Colonic mucosa (tissue), 4 donors: ENCODE results near the gene APOL3. TPM values are rescaled to one million over a fixed set of nuclear protein-coding genes. Genes with fewer than 3 reads are reported as not detected.
A peak's percentile ranks its signal among the peaks of the same experiment; 100 is the strongest.
"Not testable (repeated sequence)": the region's sequence is repeated elsewhere in the genome, so short reads cannot be mapped to it uniquely, and the experiment has no call there.

Source experiments
- DNase-seq: peaks from one replicate; pipeline ENCODE4 v3.0.0-alpha.2; 2020
- H3K27ac ChIP-seq: fragments of 200-600 bp; one replicate; pipeline ENCODE4 v1.8.0; 2021
- H3K27me3 ChIP-seq: fragments of 200-600 bp; one replicate; pipeline ENCODE4 v1.8.0; 2021
- H3K36me3 ChIP-seq: fragments of 200-600 bp; one replicate; pipeline ENCODE4 v1.8.0; 2021
- H3K4me1 ChIP-seq: fragments of 200-600 bp; one replicate; pipeline ENCODE4 v1.8.0; 2021; ENCODE audit warnings: mild to moderate bottlenecking
- H3K4me3 ChIP-seq: fragments of 200-600 bp; one replicate; pipeline ENCODE4 v1.8.0; 2021
- H3K9ac ChIP-seq, 2 donors: one replicate each; pipeline ENCODE4 v1.7.0; 2013; ENCODE audit warnings: control low read depth in 2 of 2, low read depth in 2 of 2, low read length in 2 of 2
- H3K9me3 ChIP-seq: fragments of 200-600 bp; one replicate; pipeline ENCODE4 v1.8.0; 2021
- intact Hi-C: fragments of 100-400 bp; cut with DNase I; formaldehyde crosslinking; loops from one replicate; pipeline ENCODE4 v1.14.1; 2022
- total RNA-seq, 2 donors: library from RNA; stranded (reverse); fragmentation: NEBNext Ultra II Directional in 1 of 2; extraction: Animal tissue kit (Norgen Biotek cat#: 25700) in 1 of 2; gene quantifications; one replicate each; pipeline ENCODE4 v1.2.1, GENCODE V29; 2021
- TF ChIP-seq, protein P1 (sequence below): fragments of 200-600 bp; IDR thresholded peaks from one replicate; pipeline ENCODE4 v1.8.0; 2022; ENCODE audit warnings: antibody characterized with exemption, mild to moderate bottlenecking
- donor health status: healthy.
- donor health status: DM: no; HTN: no; CAD: no.
- donor health status: DM: no; HTN: no; CAD: no.

Gene APOL3
- total RNA-seq, 2 donors from 2014 or later, result 5.9 to 9.6 TPM

DNA sequence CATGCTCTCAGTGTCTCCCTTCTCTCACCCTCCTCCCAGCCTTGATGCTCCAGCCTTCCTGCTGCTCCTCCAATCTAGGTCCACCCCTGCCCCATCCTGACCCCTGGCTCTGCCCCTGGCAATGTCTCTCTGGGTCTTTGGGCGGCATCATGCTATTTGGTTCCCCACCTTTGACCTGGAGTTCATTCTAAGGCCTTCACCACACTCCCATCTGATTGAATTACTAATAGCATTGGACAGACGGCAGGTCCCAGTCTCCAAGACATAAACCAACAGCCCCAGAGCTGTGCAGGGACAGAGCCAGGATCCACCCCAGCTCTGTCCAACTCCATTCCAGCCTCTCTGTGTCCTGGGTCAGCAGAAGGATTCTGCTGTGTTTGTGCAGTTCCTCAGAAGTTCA is 33.8 kb upstream of the APOL3 start:
- intact Hi-C loops, result loop anchor here (2.0 to 10.0 kb wide), 2 partner anchors 82 to 290 kb away; partner anchors contain the start of gene TXN2
- no peaks in the 10 kb centered on the region for H3K9me3 ChIP-seq

DNA sequence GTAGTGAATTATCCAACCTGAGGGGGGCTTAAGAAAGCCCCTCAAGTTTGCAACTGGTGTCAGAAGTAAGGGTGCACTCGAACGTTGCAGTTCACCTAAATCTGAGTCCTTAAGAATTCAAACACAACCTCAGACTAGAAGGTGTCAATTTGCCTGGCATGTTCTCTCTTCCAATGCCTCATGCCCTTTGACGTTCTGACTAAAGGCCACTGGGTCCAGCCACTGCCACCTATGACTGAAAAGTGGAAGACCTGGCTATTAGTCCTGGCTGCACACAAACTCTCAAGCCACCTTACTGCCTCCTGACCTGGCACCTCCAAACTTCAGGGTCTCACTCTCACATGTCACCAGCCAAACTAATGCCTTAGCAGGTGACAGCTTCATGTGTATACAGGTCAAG is 33.0 kb upstream of the APOL3 start:
- intact Hi-C loops, result loop anchor here (10.0 kb wide), 1 partner anchor 291 kb away; the partner anchor contains the start of gene TXN2
- no peak overlapping the region for H3K4me3 ChIP-seq
- TF ChIP-seq, protein P1, sequence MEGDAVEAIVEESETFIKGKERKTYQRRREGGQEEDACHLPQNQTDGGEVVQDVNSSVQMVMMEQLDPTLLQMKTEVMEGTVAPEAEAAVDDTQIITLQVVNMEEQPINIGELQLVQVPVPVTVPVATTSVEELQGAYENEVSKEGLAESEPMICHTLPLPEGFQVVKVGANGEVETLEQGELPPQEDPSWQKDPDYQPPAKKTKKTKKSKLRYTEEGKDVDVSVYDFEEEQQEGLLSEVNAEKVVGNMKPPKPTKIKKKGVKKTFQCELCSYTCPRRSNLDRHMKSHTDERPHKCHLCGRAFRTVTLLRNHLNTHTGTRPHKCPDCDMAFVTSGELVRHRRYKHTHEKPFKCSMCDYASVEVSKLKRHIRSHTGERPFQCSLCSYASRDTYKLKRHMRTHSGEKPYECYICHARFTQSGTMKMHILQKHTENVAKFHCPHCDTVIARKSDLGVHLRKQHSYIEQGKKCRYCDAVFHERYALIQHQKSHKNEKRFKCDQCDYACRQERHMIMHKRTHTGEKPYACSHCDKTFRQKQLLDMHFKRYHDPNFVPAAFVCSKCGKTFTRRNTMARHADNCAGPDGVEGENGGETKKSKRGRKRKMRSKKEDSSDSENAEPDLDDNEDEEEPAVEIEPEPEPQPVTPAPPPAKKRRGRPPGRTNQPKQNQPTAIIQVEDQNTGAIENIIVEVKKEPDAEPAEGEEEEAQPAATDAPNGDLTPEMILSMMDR, result no peak
- H3K9ac ChIP-seq, result no peak overlapping the region
- H3K9me3 ChIP-seq, result no peaks in the 10 kb centered on the region
- H3K36me3 ChIP-seq, result no peaks in the 10 kb centered on the region
- H3K4me1 ChIP-seq, result no peaks in the 10 kb centered on the region
- H3K27me3 ChIP-seq, result no peaks in the 10 kb centered on the region
- no peak for DNase-seq
- H3K27ac ChIP-seq, result no peak overlapping the region

More for the DNA sequence above, 33.8 kb upstream of the APOL3 start:
- H3K4me3 ChIP-seq, result no peak overlapping the region
- no peaks in the 10 kb centered on the region for H3K36me3 ChIP-seq
- no peak for DNase-seq
- H3K9ac ChIP-seq, result no peak overlapping the region
- H3K27me3 ChIP-seq, result no peaks in the 10 kb centered on the region
- no peak overlapping the region for H3K27ac ChIP-seq
- TF ChIP-seq, protein P1, result no peak
- no peaks in the 10 kb centered on the region for H3K4me1 ChIP-seq

DNA sequence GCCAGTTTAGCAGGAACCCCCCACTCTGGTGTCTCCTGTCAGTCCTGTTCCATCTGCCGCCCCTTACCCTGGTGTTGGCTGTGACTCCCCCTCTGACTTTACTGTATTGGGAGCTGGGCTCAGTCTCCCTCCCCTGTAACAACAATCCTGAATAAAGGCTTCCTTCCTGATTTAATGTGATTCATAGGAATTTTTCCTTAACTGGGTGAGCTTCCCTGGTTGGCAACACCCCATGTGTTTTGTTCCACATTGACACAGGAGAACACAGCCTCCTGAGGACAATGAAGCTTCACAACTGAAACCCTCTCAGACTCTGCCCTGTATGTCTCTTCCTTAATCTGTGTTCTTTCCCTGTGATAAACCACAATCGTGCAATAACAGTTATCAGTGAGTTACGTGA is 32.6 kb upstream of the APOL3 start:
- no peaks in the 10 kb centered on the region for H3K36me3 ChIP-seq
- no peak overlapping the region for H3K27ac ChIP-seq
- intact Hi-C loops, result loop anchor here (10.0 kb wide), 1 partner anchor 292 kb away; the partner anchor contains the start of gene TXN2
- TF ChIP-seq, protein P1, result no peak
- no peaks in the 10 kb centered on the region for H3K9me3 ChIP-seq
- no peak overlapping the region for H3K9ac ChIP-seq
- H3K27me3 ChIP-seq, result no peaks in the 10 kb centered on the region
- H3K4me1 ChIP-seq, result no peaks in the 10 kb centered on the region
- H3K4me3 ChIP-seq, result no peak overlapping the region
- DNase-seq, result no peak

DNA sequence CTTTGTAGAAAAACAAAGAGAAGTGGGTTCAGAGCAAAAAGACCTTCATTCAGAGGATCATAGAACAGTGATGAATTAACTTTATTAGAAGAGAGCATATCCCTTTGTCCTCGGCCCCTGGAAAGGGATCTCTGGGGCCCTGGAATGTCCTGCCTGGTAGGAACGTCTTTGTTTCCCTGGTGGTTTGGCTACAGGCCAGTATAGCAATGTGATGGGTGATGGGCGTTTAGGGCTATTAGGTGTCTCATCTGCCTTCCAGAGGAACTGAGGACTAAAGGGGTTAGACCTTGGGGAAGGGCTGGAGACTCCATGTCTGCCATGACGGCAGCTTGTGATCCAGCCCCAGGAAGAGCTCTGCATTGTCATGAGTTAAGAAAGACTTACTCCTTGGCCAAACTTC is 32.0 kb upstream of the APOL3 start:
- no peak overlapping the region for H3K27ac ChIP-seq
- H3K9me3 ChIP-seq, result no peaks in the 10 kb centered on the region
- H3K36me3 ChIP-seq, result no peaks in the 10 kb centered on the region
- H3K27me3 ChIP-seq, result no peaks in the 10 kb centered on the region
- intact Hi-C loops, result loop anchor here (10.0 kb wide), 1 partner anchor 292 kb away; the partner anchor contains the start of gene TXN2
- no peak overlapping the region for H3K4me3 ChIP-seq
- H3K4me1 ChIP-seq, result no peaks in the 10 kb centered on the region
- TF ChIP-seq, protein P1, result no peak
- no peak overlapping the region for H3K9ac ChIP-seq
- no peak for DNase-seq

DNA sequence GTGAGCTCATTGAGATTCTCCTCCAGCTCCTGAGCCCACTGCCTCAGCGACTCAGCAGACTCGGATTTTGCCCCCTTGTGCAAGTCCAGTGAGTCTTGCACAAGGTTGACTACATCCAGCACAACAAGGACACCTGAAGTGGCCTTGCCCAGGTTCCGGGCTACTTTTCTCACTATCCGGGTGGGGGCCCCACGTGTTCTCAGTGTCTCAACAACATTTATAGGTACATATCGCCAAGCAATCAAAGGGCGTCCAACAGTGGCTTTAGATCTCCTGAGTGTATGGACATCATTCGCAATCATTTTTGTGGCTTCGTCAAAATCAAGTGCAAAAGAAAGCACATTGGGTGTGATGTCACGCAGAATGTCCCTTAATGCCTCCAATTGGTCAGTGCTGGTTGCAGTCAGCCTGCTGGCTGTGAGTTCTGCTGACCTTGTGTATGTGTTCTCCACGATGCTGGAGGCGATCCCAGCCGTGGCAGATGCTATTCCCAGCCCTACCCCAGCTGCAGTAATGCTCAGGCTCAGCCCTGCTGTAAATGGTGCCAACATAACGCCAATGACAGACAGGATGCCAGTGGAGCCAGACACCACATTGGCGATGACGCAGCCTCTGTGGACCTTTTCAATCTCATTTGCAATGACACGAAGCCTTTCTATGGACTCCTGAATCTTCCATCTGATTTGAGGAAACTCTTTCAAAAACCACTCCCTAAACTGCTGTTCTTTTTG is 30.7 kb upstream of the APOL3 start:
- Histone ChIP-seq H3K27ac (no peak overlapping the region), H3K4me1 (no peaks in the 10 kb centered on the region), H3K4me3 (no peak overlapping the region), H3K27me3 (no peaks in the 10 kb centered on the region), H3K9ac (no peak overlapping the region), H3K9me3 (no peaks in the 10 kb centered on the region), H3K36me3 (no peaks in the 10 kb centered on the region)
- intact Hi-C loops, result loop anchor here (10.0 kb wide), 1 partner anchor 294 kb away; the partner anchor contains the start of gene TXN2
- peak; percentile 54 for DNase-seq
- TF ChIP-seq, protein P1, result no peak

DNA sequence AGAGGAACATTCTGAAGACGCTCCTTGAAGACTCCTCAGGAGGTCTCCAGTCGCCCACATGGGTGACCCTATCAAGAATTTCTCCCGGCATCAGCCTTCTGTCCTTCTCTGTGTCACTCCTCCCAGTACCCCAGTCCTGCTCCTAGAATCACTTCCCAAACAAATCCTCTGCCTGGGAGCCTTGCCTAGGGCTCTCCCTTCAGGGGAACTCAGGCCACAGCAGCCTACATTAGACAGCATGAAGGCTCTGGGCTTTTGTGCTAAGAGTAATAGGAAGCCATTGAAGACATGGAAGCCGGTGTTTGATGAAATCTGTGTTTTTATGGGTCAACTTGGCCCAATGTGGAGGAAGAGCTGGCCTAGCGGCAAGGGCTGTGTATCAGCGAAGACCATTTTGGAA is 27.3 kb upstream of the APOL3 start:
- H3K27ac ChIP-seq, H3K9ac ChIP-seq, intact Hi-C loops, H3K4me1 ChIP-seq, DNase-seq, H3K36me3 ChIP-seq, H3K4me3 ChIP-seq, H3K9me3 ChIP-seq, H3K27me3 ChIP-seq: not testable (repeated sequence)
